Vagina (tissue), 2 donors: Measurements from ENCODE around the gene MEF2A. TPM values are rescaled to one million over a fixed set of nuclear protein-coding genes. Genes with fewer than 3 reads are reported as not detected.

Experiments used
- DNase-seq, 2 donors: peaks; one replicate each; pipeline ENCODE4 v3.0.0-alpha.2; 2017; ENCODE audit errors: extremely low spot score in 2 of 2
- H3K27ac ChIP-seq: fragments of 200-600 bp; sonication (generic); one replicate; pipeline ENCODE4 v1.5.1; 2019
- H3K27me3 ChIP-seq: fragments of 200-600 bp; sonication (generic); one replicate; pipeline ENCODE4 v1.5.1; 2019
- H3K36me3 ChIP-seq, 2 donors: fragments of 200-600 bp; sonication (generic); one replicate each; pipeline ENCODE4 v1.5.1; 2017 to 2019
- H3K4me1 ChIP-seq: fragments of 200-600 bp; sonication (generic); one replicate; pipeline ENCODE4 v1.5.1; 2019
- H3K4me3 ChIP-seq, 2 donors: fragments of 200-600 bp; sonication (generic); 1 replicate in 1 of 2; 2 replicates in 1 of 2; pipeline ENCODE4 v1.5.1; 2016 to 2019
- H3K9me3 ChIP-seq: fragments of 200-600 bp; sonication (generic); one replicate; pipeline ENCODE4 v1.5.1; 2019
- CTCF ChIP-seq, 3 experiments: fragments of 450-650 bp in 2 of 3; fragments of 200-600 bp in 1 of 3; sonication (generic) in 1 of 3; IDR thresholded peaks; one replicate each; pipeline ENCODE4 v1.5.1; 2017 to 2019; ENCODE audit warnings: antibody characterized with exemption in 3 of 3, mild to moderate bottlenecking in 2 of 3, moderate library complexity in 2 of 3
- POLR2A ChIP-seq, 2 donors: fragments of 450-650 bp; IDR thresholded peaks; one replicate each; pipeline ENCODE4 v1.6.1; 2017; ENCODE audit warnings: antibody characterized with exemption in 2 of 2, mild to moderate bottlenecking in 2 of 2, moderate library complexity in 2 of 2
- POLR2AphosphoS5 ChIP-seq, 2 donors: sonication (generic); formaldehyde crosslinking; IDR thresholded peaks; one replicate each; pipeline ENCODE4 v1.9.0; 2017; ENCODE audit warnings: antibody characterized with exemption in 2 of 2, mild to moderate bottlenecking in 2 of 2, low read depth in 1 of 2; ENCODE audit not compliant: insufficient read depth in 1 of 2
- intact Hi-C: fragments of 100-400 bp; cut with DNase I; formaldehyde crosslinking; loops from one replicate; pipeline ENCODE4 v1.15.1; 2023
- total RNA-seq: library from RNA; depleted of rRNA; stranded (reverse); fragments of >200 nt; gene quantifications from one replicate; pipeline ENCODE4 v1.2.3, GENCODE V29; 2016

Gene MEF2A
- total RNA-seq, 1 donor from 2014 or later = 51.3 TPM

GRCh38 chr15:99568625-99569352 lies 3.0 kb downstream of the MEF2A start:
- no peaks in the 10 kb centered on the region for H3K27me3 ChIP-seq
- H3K27ac ChIP-seq = peak overlapping the region; percentile 5
- no peak overlapping the region for H3K4me3 ChIP-seq
- DNase-seq = no peak
- TF ChIP-seq CTCF (IDR thresholded peaks at IDR 0.05) (no peak), POLR2AphosphoS5 (IDR thresholded peaks at IDR 0.05; ENCODE audit: insufficient read depth in 1 of 2, low read depth in 1 of 2) (no peak), POLR2A (IDR thresholded peaks at IDR 0.05) (no peak)
- peaks cover 64% of the 10 kb centered on the region for H3K4me1 ChIP-seq
- intact Hi-C loops = no loop called here
- H3K36me3 ChIP-seq = no peaks in the 10 kb centered on the region
- H3K9me3 ChIP-seq = no peaks in the 10 kb centered on the region

- Histone ChIP-seq H3K27ac (no peak overlapping the region), H3K4me3 (no peak overlapping the region), H3K36me3 (no peaks in the 10 kb centered on the region), H3K27me3 (no peaks in the 10 kb centered on the region), H3K9me3 (no peaks in the 10 kb centered on the region), H3K4me1 (peaks cover 66% of the 10 kb centered on the region)
- DNase-seq = no peak
- intact Hi-C loops = loop anchor here (10.0 kb wide), 1 partner anchor 286 kb away; no protein-coding TSS in a partner anchor
- no peak for TF ChIP-seq POLR2A (IDR thresholded peaks at IDR 0.05)
- TF ChIP-seq POLR2AphosphoS5 (IDR thresholded peaks at IDR 0.05; ENCODE audit: insufficient read depth in 1 of 2, low read depth in 1 of 2) = no peak
- TF ChIP-seq CTCF (IDR thresholded peaks at IDR 0.05) = no peak
Observed at GRCh38 chr15:99571299-99571698, 5.5 kb downstream of the MEF2A start.

GRCh38 chr15:99574048-99574447 lies 8.3 kb downstream of the MEF2A start:
- Histone ChIP-seq H3K4me1 (peaks cover 68% of the 10 kb centered on the region), H3K27me3 (no peaks in the 10 kb centered on the region), H3K27ac (no peak overlapping the region), H3K36me3 (no peaks in the 10 kb centered on the region), H3K4me3 (no peak overlapping the region), H3K9me3 (no peaks in the 10 kb centered on the region)
- TF ChIP-seq POLR2A (IDR thresholded peaks at IDR 0.05) (no peak), CTCF (IDR thresholded peaks at IDR 0.05) (no peak), POLR2AphosphoS5 (IDR thresholded peaks at IDR 0.05; ENCODE audit: insufficient read depth in 1 of 2, low read depth in 1 of 2) (no peak)
- intact Hi-C loops = loop anchor here (10.0 kb wide), 1 partner anchor 289 kb away; no protein-coding TSS in a partner anchor
- DNase-seq = no peak

GRCh38 chr15:99574502-99574901 lies 8.7 kb downstream of the MEF2A start:
- Histone ChIP-seq H3K9me3 (no peaks in the 10 kb centered on the region), H3K36me3 (no peaks in the 10 kb centered on the region), H3K4me3 (no peak overlapping the region), H3K4me1 (peaks cover 64% of the 10 kb centered on the region), H3K27me3 (no peaks in the 10 kb centered on the region), H3K27ac (no peak overlapping the region)
- intact Hi-C loops = loop anchor here (10.0 kb wide), 1 partner anchor 290 kb away; no protein-coding TSS in a partner anchor
- no peak for TF ChIP-seq POLR2A (IDR thresholded peaks at IDR 0.05)
- no peak for TF ChIP-seq POLR2AphosphoS5 (IDR thresholded peaks at IDR 0.05; ENCODE audit: insufficient read depth in 1 of 2, low read depth in 1 of 2)
- DNase-seq = no peak

GRCh38 chr15:99578809-99579208 lies 13.0 kb downstream of the MEF2A start:
- no peak for TF ChIP-seq POLR2A (IDR thresholded peaks at IDR 0.05)
- no peak for TF ChIP-seq CTCF (IDR thresholded peaks at IDR 0.05)
- TF ChIP-seq POLR2AphosphoS5 (IDR thresholded peaks at IDR 0.05; ENCODE audit: insufficient read depth in 1 of 2, low read depth in 1 of 2) = no peak
- Histone ChIP-seq H3K36me3 (no peaks in the 10 kb centered on the region), H3K4me3 (no peak overlapping the region), H3K27me3 (no peaks in the 10 kb centered on the region), H3K27ac (no peak overlapping the region), H3K9me3 (no peaks in the 10 kb centered on the region), H3K4me1 (peaks cover 65% of the 10 kb centered on the region)
- no peak for DNase-seq
- intact Hi-C loops = loop anchor here (10.0 kb wide), 1 partner anchor 294 kb away; no protein-coding TSS in a partner anchor
